ENCODE data around the gene CTSZ. TPM values are rescaled to one million over a fixed set of nuclear protein-coding genes. Genes with fewer than 3 reads are reported as not detected.

The CTSZ gene
- total and polyA plus RNA-seq, 5 donors from 2014 or later, result 1.8 to 26.6 (median 3.2) TPM

GRCh38 chr20:58980711-58981627 is 26.1 kb downstream of the CTSZ start, which contains the start of gene NELFCD:
Gene NELFCD, plus strand, starts transcription at chr20:58981256. Its CDS starts 54 bp downstream, at chr20:58981310.
- H3K4me1 ChIP-seq (ENCODE audit: control insufficient read depth, insufficient read depth, low read length, poor library complexity, severe bottlenecking), result peaks cover 25% of the 10 kb centered on the region
- DNase-seq (peak; percentile 80 to 88 (median 84)), ATAC-seq (ENCODE audit: low read depth in 2 of 2) (peak; percentile 88 to 89)
- H3K9me3 ChIP-seq (ENCODE audit: control insufficient read depth in 2 of 2, low read length in 2 of 2), result peaks cover 3 to 4% of the 10 kb centered on the region in 2 experiments
- peaks cover 4% of the 10 kb centered on the region for H3K36me3 Mint-ChIP-seq
- no peaks in the 10 kb centered on the region for H3K27me3 ChIP-seq (ENCODE audit: control insufficient read depth, insufficient read depth, low read length)
- H3K27me3 Mint-ChIP-seq, result peaks cover 12% of the 10 kb centered on the region
- H3K4me3 Mint-ChIP-seq, result peak within 1 kb of the TSS; percentile 94 to 97 (median 94)
- peaks cover 18 to 43% (median 33%) of the 10 kb centered on the region in 4 donors for H3K4me1 Mint-ChIP-seq
- peak within 1 kb of the TSS; percentile 51 for H3K27ac ChIP-seq (ENCODE audit: insufficient read depth, low read length, poor library complexity, severe bottlenecking)
- peak within 1 kb of the TSS; percentile 82 for H3K4me3 ChIP-seq (ENCODE audit: low read depth, low read length)
- H3K27ac Mint-ChIP-seq, result peak within 1 kb of the TSS; percentile 57 to 83 (median 76)
- H3K9me3 Mint-ChIP-seq, result peaks cover 0 to 9% (median 2%) of the 10 kb centered on the region in 7 donors
- peaks cover 4% of the 10 kb centered on the region for H3K36me3 ChIP-seq (ENCODE audit: control insufficient read depth, insufficient read depth, low read length)

GRCh38 chr20:58978351-58979190 is 28.5 kb downstream of the CTSZ start:
- no peak for DNase-seq
- no peaks in the 10 kb centered on the region for H3K36me3 ChIP-seq (ENCODE audit: control insufficient read depth, insufficient read depth, low read length)
- ATAC-seq (ENCODE audit: low read depth in 2 of 2), result no peak
- H3K4me1 ChIP-seq (ENCODE audit: control insufficient read depth, insufficient read depth, low read length, poor library complexity, severe bottlenecking), result peaks cover 18% of the 10 kb centered on the region
- no peak overlapping the region for H3K27ac ChIP-seq (ENCODE audit: insufficient read depth, low read length, poor library complexity, severe bottlenecking)
- peaks cover 4% of the 10 kb centered on the region for H3K36me3 Mint-ChIP-seq
- peak overlapping the region; percentile 45 to 94 (median 86) for H3K4me3 Mint-ChIP-seq
- H3K4me3 ChIP-seq (ENCODE audit: low read depth, low read length), result no peak overlapping the region
- no peaks in the 10 kb centered on the region for H3K27me3 ChIP-seq (ENCODE audit: control insufficient read depth, insufficient read depth, low read length)
- H3K4me1 Mint-ChIP-seq, result peaks cover 7 to 20% (median 12%) of the 10 kb centered on the region in 4 donors
- H3K9me3 Mint-ChIP-seq, result peaks cover 0 to 20% (median 2%) of the 10 kb centered on the region in 7 donors
- peaks cover 25% of the 10 kb centered on the region for H3K27me3 Mint-ChIP-seq
- H3K9me3 ChIP-seq (ENCODE audit: control insufficient read depth in 2 of 2, low read length in 2 of 2), result peaks cover 14 to 16% of the 10 kb centered on the region in 2 experiments
- H3K27ac Mint-ChIP-seq, result peak overlapping the region in 2 of 3 donors; percentile 63 to 65

- Histone ChIP-seq H3K9me3 (ENCODE audit: control insufficient read depth in 2 of 2, low read length in 2 of 2) (peaks cover 14 to 16% of the 10 kb centered on the region in 2 experiments), H3K4me3 (ENCODE audit: low read depth, low read length) (no peak overlapping the region), H3K4me1 (ENCODE audit: control insufficient read depth, insufficient read depth, low read length, poor library complexity, severe bottlenecking) (peaks cover 2% of the 10 kb centered on the region), H3K27ac (ENCODE audit: insufficient read depth, low read length, poor library complexity, severe bottlenecking) (no peak overlapping the region), H3K36me3 (ENCODE audit: control insufficient read depth, insufficient read depth, low read length) (no peaks in the 10 kb centered on the region), H3K27me3 (ENCODE audit: control insufficient read depth, insufficient read depth, low read length) (peaks cover 2% of the 10 kb centered on the region)
- Mint-ChIP-seq H3K4me3 (peak overlapping the region in 2 of 4 donors; percentile 32 to 79), H3K4me1 (no peaks in the 10 kb centered on the region), H3K36me3 (no peaks in the 10 kb centered on the region), H3K27ac (no peak overlapping the region), H3K9me3 (peaks cover 0 to 20% (median 2%) of the 10 kb centered on the region in 7 donors), H3K27me3 (peaks cover 21% of the 10 kb centered on the region)
- ATAC-seq (ENCODE audit: low read depth in 2 of 2), result no peak
- no peak for DNase-seq
Observed at GRCh38 chr20:58976061-58976730, 30.9 kb downstream of the CTSZ start.

- ATAC-seq (ENCODE audit: low read depth in 2 of 2) (no peak), DNase-seq (no peak)
- no peak overlapping the region for H3K27ac ChIP-seq (ENCODE audit: insufficient read depth, low read length, poor library complexity, severe bottlenecking)
- peaks cover 3% of the 10 kb centered on the region for H3K27me3 ChIP-seq (ENCODE audit: control insufficient read depth, insufficient read depth, low read length)
- H3K4me3 ChIP-seq (ENCODE audit: low read depth, low read length), result no peak overlapping the region
- Mint-ChIP-seq H3K36me3 (no peaks in the 10 kb centered on the region), H3K27me3 (peaks cover 29% of the 10 kb centered on the region), H3K9me3 (peaks cover 0 to 20% (median 2%) of the 10 kb centered on the region in 7 donors), H3K4me1 (no peaks in the 10 kb centered on the region), H3K27ac (no peak overlapping the region), H3K4me3 (peak overlapping the region in 2 of 4 donors; percentile 27 to 51)
- H3K4me1 ChIP-seq (ENCODE audit: control insufficient read depth, insufficient read depth, low read length, poor library complexity, severe bottlenecking), result no peaks in the 10 kb centered on the region
- no peaks in the 10 kb centered on the region for H3K36me3 ChIP-seq (ENCODE audit: control insufficient read depth, insufficient read depth, low read length)
- peaks cover 14 to 16% of the 10 kb centered on the region in 2 experiments for H3K9me3 ChIP-seq (ENCODE audit: control insufficient read depth in 2 of 2, low read length in 2 of 2)
Observed at GRCh38 chr20:58975353-58975752, 31.7 kb downstream of the CTSZ start.

GRCh38 chr20:58973866-58974265 is 33.2 kb downstream of the CTSZ start:
- no peaks in the 10 kb centered on the region for H3K4me1 ChIP-seq (ENCODE audit: control insufficient read depth, insufficient read depth, low read length, poor library complexity, severe bottlenecking)
- H3K36me3 Mint-ChIP-seq, result no peaks in the 10 kb centered on the region
- H3K27me3 ChIP-seq (ENCODE audit: control insufficient read depth, insufficient read depth, low read length), result peaks cover 3% of the 10 kb centered on the region
- peaks cover 14 to 16% of the 10 kb centered on the region in 2 experiments for H3K9me3 ChIP-seq (ENCODE audit: control insufficient read depth in 2 of 2, low read length in 2 of 2)
- H3K4me3 Mint-ChIP-seq, result peak overlapping the region in 1 of 4 donors; percentile 62
- no peaks in the 10 kb centered on the region for H3K36me3 ChIP-seq (ENCODE audit: control insufficient read depth, insufficient read depth, low read length)
- H3K4me3 ChIP-seq (ENCODE audit: low read depth, low read length), result no peak overlapping the region
- no peak overlapping the region for H3K27ac ChIP-seq (ENCODE audit: insufficient read depth, low read length, poor library complexity, severe bottlenecking)
- no peak for ATAC-seq (ENCODE audit: low read depth in 2 of 2)
- H3K27me3 Mint-ChIP-seq, result peaks cover 25% of the 10 kb centered on the region
- no peak for DNase-seq
- no peak overlapping the region for H3K27ac Mint-ChIP-seq
- H3K4me1 Mint-ChIP-seq, result no peaks in the 10 kb centered on the region
- peaks cover 0 to 20% (median 2%) of the 10 kb centered on the region in 7 donors for H3K9me3 Mint-ChIP-seq

DNA sequence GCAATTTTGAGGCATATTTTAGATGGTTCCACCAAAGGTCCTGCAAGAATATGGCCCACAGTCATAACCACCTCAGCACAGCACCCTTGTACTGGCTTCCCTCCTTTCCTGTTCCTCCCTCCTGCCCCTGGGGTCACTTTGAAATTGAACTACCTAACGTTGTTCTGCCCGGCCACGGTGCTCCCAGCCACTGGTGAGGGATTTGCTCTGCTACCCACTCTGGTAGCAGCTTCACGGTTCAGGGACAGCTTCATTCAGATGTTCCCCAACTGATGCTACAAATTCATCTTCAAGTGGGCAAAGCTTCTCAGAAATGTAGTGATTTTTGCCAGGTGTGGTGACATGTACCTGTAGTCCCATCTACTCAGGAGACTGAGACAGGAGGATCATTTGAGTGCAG is 33.9 kb downstream of the CTSZ start:
- no peak for ATAC-seq (ENCODE audit: low read depth in 2 of 2)
- Histone ChIP-seq H3K9me3 (ENCODE audit: control insufficient read depth in 2 of 2, low read length in 2 of 2) (peaks cover 14 to 16% of the 10 kb centered on the region in 2 experiments), H3K27me3 (ENCODE audit: control insufficient read depth, insufficient read depth, low read length) (peaks cover 6% of the 10 kb centered on the region), H3K27ac (ENCODE audit: insufficient read depth, low read length, poor library complexity, severe bottlenecking) (no peak overlapping the region), H3K4me3 (ENCODE audit: low read depth, low read length) (no peak overlapping the region), H3K4me1 (ENCODE audit: control insufficient read depth, insufficient read depth, low read length, poor library complexity, severe bottlenecking) (no peaks in the 10 kb centered on the region), H3K36me3 (ENCODE audit: control insufficient read depth, insufficient read depth, low read length) (no peaks in the 10 kb centered on the region)
- H3K4me3 Mint-ChIP-seq, result no peak overlapping the region
- no peak overlapping the region for H3K27ac Mint-ChIP-seq
- peaks cover 0 to 20% (median 2%) of the 10 kb centered on the region in 7 donors for H3K9me3 Mint-ChIP-seq
- no peaks in the 10 kb centered on the region for H3K4me1 Mint-ChIP-seq
- peaks cover 21% of the 10 kb centered on the region for H3K27me3 Mint-ChIP-seq
- H3K36me3 Mint-ChIP-seq, result no peaks in the 10 kb centered on the region
- no peak for DNase-seq

DNA sequence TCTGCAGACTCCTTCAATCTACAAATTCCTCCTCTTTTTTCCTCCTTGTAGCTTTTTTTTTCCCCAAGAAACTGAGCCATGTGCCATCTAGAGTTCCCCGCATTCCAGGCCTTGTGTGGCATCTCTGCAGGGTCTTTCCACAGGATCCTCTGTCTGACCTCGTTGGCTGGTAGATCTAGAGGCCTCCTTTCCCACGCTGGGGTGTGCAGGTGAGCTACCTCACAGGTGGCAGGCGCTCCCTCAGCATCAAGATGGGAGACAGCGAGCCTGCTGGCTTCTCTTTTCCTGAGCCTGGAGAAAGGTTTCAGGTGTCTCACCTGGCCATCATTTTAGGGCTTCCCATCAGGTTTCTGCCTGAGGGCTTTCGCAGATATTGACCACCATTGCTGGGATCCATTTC is 35.6 kb downstream of the CTSZ start:
- no peak overlapping the region for H3K27ac Mint-ChIP-seq
- no peak overlapping the region for H3K4me3 Mint-ChIP-seq
- Histone ChIP-seq H3K4me3 (ENCODE audit: low read depth, low read length) (no peak overlapping the region), H3K9me3 (ENCODE audit: control insufficient read depth in 2 of 2, low read length in 2 of 2) (peaks cover 14 to 16% of the 10 kb centered on the region in 2 experiments), H3K27me3 (ENCODE audit: control insufficient read depth, insufficient read depth, low read length) (peaks cover 6% of the 10 kb centered on the region), H3K36me3 (ENCODE audit: control insufficient read depth, insufficient read depth, low read length) (no peaks in the 10 kb centered on the region), H3K27ac (ENCODE audit: insufficient read depth, low read length, poor library complexity, severe bottlenecking) (no peak overlapping the region), H3K4me1 (ENCODE audit: control insufficient read depth, insufficient read depth, low read length, poor library complexity, severe bottlenecking) (no peaks in the 10 kb centered on the region)
- ATAC-seq (ENCODE audit: low read depth in 2 of 2) (no peak), DNase-seq (no peak)
- H3K36me3 Mint-ChIP-seq, result no peaks in the 10 kb centered on the region
- H3K4me1 Mint-ChIP-seq, result no peaks in the 10 kb centered on the region
- H3K9me3 Mint-ChIP-seq, result peaks cover 0 to 16% (median 2%) of the 10 kb centered on the region in 7 donors
- H3K27me3 Mint-ChIP-seq, result peaks cover 27% of the 10 kb centered on the region
